HCT116 (cell line): ENCODE measurements around the gene ERFE. TPM values are rescaled to one million over a fixed set of nuclear protein-coding genes. Genes with fewer than 3 reads are reported as not detected.

Experiments used
- ATAC-seq: fragments of 200-7000 bp; cut with Tn5 transposase; 2 replicates; pipeline ENCODE4 v1.9.1; 2020; ENCODE audit warnings: mild to moderate bottlenecking, moderate library complexity
- BruUV-seq: library from RNA; stranded (reverse); fragments of 400-500 nt; replicated peaks from 2 replicates; lab custom pipeline; 2021; lab: Mats Ljungman, UMichigan
- CTCF ChIA-PET: fragments of 300-600 bp; sonication (Branson Sonifier 250); formaldehyde crosslinking; loops from one replicate; lab custom pipeline; 2021; ENCODE audit warnings: antibody characterized with exemption; lab: Charles Lee
- POLR2A ChIA-PET: fragments of 300-600, 350-600 bp; sonication (Branson Sonifier 250); formaldehyde crosslinking; loops from one replicate; lab custom pipeline; 2021; ENCODE audit warnings: antibody characterized with exemption; lab: Charles Lee
- RAD21 ChIA-PET, 2 experiments: fragments of 300-600 bp; sonication (Branson Sonifier 250); formaldehyde crosslinking; loops; one replicate each; lab custom pipeline; 2023; ENCODE audit warnings: low total read pairs in 2 of 2; ENCODE audit not compliant: uncharacterized antibody in 2 of 2, unreplicated experiment in 2 of 2, low non-redundant PET in 1 of 2; lab: Charles Lee
- DNase-seq: peaks from one replicate; pipeline ENCODE4 v3.0.0-alpha.2; 2010; ENCODE audit warnings: low read depth, low spot score
- H2AFZ ChIP-seq: fragments of 200-600 bp; shearing (Covaris generic), sonication (generic); 2 replicates; pipeline ENCODE4 v1.6.1; 2017; ENCODE audit warnings: low read depth, mixed run types, mixed read lengths, antibody characterized with exemption, low read length; ENCODE audit not compliant: poor library complexity, severe bottlenecking
- H3K27ac ChIP-seq: 2 replicates; pipeline ENCODE4 v1.5.1; 2012; ENCODE audit warnings: low read depth, low read length
- H3K27me3 ChIP-seq: fragments of 200-600 bp; sonication (generic); 2 replicates; pipeline ENCODE4 v1.6.1; 2016; ENCODE audit warnings: mixed run types, low read length, mixed read lengths; ENCODE audit not compliant: insufficient read depth
- H3K36me3 ChIP-seq, 2 experiments: fragments of 200-500 bp in 1 of 2; fragments of 200-600 bp in 1 of 2; sonication (Bioruptor generic) in 1 of 2; sonication (generic) in 1 of 2; 2 replicates each; pipeline versions ENCODE4 v1.5.1 to v1.6.1; 2014 to 2016; ENCODE audit warnings: low read length in 2 of 2, inconsistent platforms in 1 of 2, mixed read lengths in 1 of 2, mixed run types in 1 of 2; ENCODE audit not compliant: insufficient read depth in 2 of 2, control insufficient read depth in 1 of 2
- H3K4me1 ChIP-seq, 2 experiments: fragments of 200-600 bp in 1 of 2; sonication (generic) in 1 of 2; 2 replicates each; pipeline versions ENCODE4 v1.5.1 to v1.6.1; 2012 to 2017; ENCODE audit warnings: low read length in 2 of 2, inconsistent platforms in 1 of 2, mild to moderate bottlenecking in 1 of 2, mixed read lengths in 1 of 2, mixed run types in 1 of 2, moderate library complexity in 1 of 2; ENCODE audit not compliant: insufficient read depth in 2 of 2, control insufficient read depth in 1 of 2
- H3K4me2 ChIP-seq: fragments of 200-600 bp; sonication (generic); 2 replicates; pipeline ENCODE4 v1.6.1; 2017; ENCODE audit warnings: mixed run types, low read length, mixed read lengths
- H3K4me3 ChIP-seq, 2 experiments: fragments of 200-600 bp in 1 of 2; sonication (generic) in 1 of 2; replicated peaks in 1 of 2; 2 replicates each; pipeline ENCODE4 v1.5.1; 2011 to 2016; ENCODE audit warnings: low read length in 2 of 2, control low read depth in 1 of 2, low read depth in 1 of 2, mild to moderate bottlenecking in 1 of 2, mixed read lengths in 1 of 2, mixed run types in 1 of 2
- H3K79me2 ChIP-seq: fragments of 200-600 bp; sonication (generic); 2 replicates; pipeline ENCODE4 v1.6.1; 2017; ENCODE audit warnings: mild to moderate bottlenecking, mixed run types, low read length, moderate library complexity, mixed read lengths; ENCODE audit not compliant: insufficient read depth
- H3K9ac ChIP-seq: fragments of 200-600 bp; sonication (generic); 2 replicates; pipeline ENCODE4 v1.6.1; 2016; ENCODE audit warnings: low read length, mixed read lengths
- H3K9me2 ChIP-seq: fragments of 200-600 bp; sonication (generic), shearing (Covaris generic); 2 replicates; pipeline ENCODE4 v1.6.1; 2017; ENCODE audit warnings: mixed run types, mild to moderate bottlenecking, moderate library complexity; ENCODE audit not compliant: insufficient read depth
- H3K9me3 ChIP-seq, 2 experiments: fragments of 200-500 bp in 1 of 2; fragments of 200-600 bp in 1 of 2; sonication (Bioruptor generic) in 1 of 2; sonication (generic) in 1 of 2; 2 replicates each; pipeline ENCODE4 v1.6.1; 2014 to 2017; ENCODE audit warnings: low read length in 2 of 2, mixed read lengths in 2 of 2, inconsistent platforms in 1 of 2, low read depth in 1 of 2, mild to moderate bottlenecking in 1 of 2, mixed run types in 1 of 2, moderate library complexity in 1 of 2; ENCODE audit not compliant: control insufficient read depth in 1 of 2, insufficient read depth in 1 of 2
- H4K20me1 ChIP-seq: fragments of 200-600 bp; sonication (generic), shearing (Covaris generic); 2 replicates; pipeline ENCODE4 v1.6.1; 2017; ENCODE audit warnings: mixed run types, mild to moderate bottlenecking, moderate library complexity; ENCODE audit not compliant: insufficient read depth
- ATF3 ChIP-seq: IDR thresholded peaks from 2 replicates; pipeline ENCODE4 v1.6.1; 2012
- MAX ChIP-seq: IDR thresholded peaks from 2 replicates; pipeline ENCODE4 v1.6.1; 2012
- POLR2AphosphoS5 ChIP-seq: IDR thresholded peaks from 2 replicates; pipeline ENCODE4 v1.6.1; 2011; ENCODE audit warnings: mild to moderate bottlenecking, low read depth, low read length, moderate library complexity
- RAD21 ChIP-seq: IDR thresholded peaks from 2 replicates; pipeline ENCODE4 v1.6.1; 2012; ENCODE audit warnings: low read depth, mild to moderate bottlenecking
- REST ChIP-seq: IDR thresholded peaks from 2 replicates; pipeline ENCODE4 v1.6.1; 2012; ENCODE audit warnings: low read depth
- SIN3A ChIP-seq: IDR thresholded peaks from 2 replicates; pipeline ENCODE4 v1.6.1; 2012; ENCODE audit warnings: low read depth
- SP1 ChIP-seq: IDR thresholded peaks from 2 replicates; pipeline ENCODE4 v1.6.1; 2012; ENCODE audit warnings: low read depth
- ZBTB33 ChIP-seq: IDR thresholded peaks from 2 replicates; pipeline ENCODE4 v1.6.1; 2011; ENCODE audit warnings: mild to moderate bottlenecking, low read length, moderate library complexity; ENCODE audit not compliant: insufficient replicate concordance; ENCODE audit errors: extremely low read depth
- intact Hi-C: fragments of 100-400 bp; cut with micrococcal nuclease; formaldehyde crosslinking; loops from 2 replicates; pipeline ENCODE4 v1.10.0; 2022
- total RNA-seq: library from RNA; stranded (reverse); gene quantifications from one replicate; pipeline ENCODE4 v1.2.1, GENCODE V29; 2021; ENCODE audit not compliant: unreplicated experiment

ERFE gene
- total RNA-seq, 1 experiment from 2014 or later: 17.3 TPM

- Histone ChIP-seq H3K9me3 (no peaks in the 10 kb centered on the region), H3K9me2 (no peaks in the 10 kb centered on the region), H4K20me1 (no peaks in the 10 kb centered on the region), H2AFZ (no peak overlapping the region), H3K27ac (no peak overlapping the region), H3K4me3 (no peak overlapping the region), H3K79me2 (no peaks in the 10 kb centered on the region)
- BruUV-seq: no TSS peak
- POLR2A ChIA-PET: no interaction called here
- TF ChIP-seq REST: no peak
- TF ChIP-seq MAX: no peak
- no peak for TF ChIP-seq SIN3A
- no peak for TF ChIP-seq POLR2AphosphoS5
- TF ChIP-seq ATF3: no peak
- TF ChIP-seq RAD21: no peak
- TF ChIP-seq ZBTB33: no peak
- TF ChIP-seq SP1: no peak
- TF ChIP-seq, all 23 proteins: peak for 0
- intact Hi-C loops: no loop called here
- DNase-seq (no peak), ATAC-seq (no peak)
- Histone ChIP-seq H3K9ac (no peak overlapping the region), H3K36me3 (no peaks in the 10 kb centered on the region), H3K27me3 (no peaks in the 10 kb centered on the region; the same call in 1 of the 2 replicates), H3K4me1 (peaks cover 0 to 3% of the 10 kb centered on the region in 2 experiments; a peak in 1 of 4 replicates), H3K4me2 (no peak overlapping the region)
- CTCF ChIA-PET: no interaction called here
- RAD21 ChIA-PET: no interaction called here
Measured at GRCh38 chr2:238116298-238117198, 42.2 kb upstream of the ERFE start.
